GM21576 (cell line): Measurements from ENCODE around the gene SCN5A.

Source experiments
- ATAC-seq: cut with Tn5 transposase; IDR thresholded peaks from one replicate; pipeline ENCODE4 v1.9.1; 2021; ENCODE audit warnings: mild to moderate bottlenecking, moderate library complexity; ENCODE audit not compliant: unreplicated experiment

The SCN5A gene

GRCh38 chr3:38545983-38546382 is 103.5 kb downstream of the SCN5A start:
- ATAC-seq = no peak

GRCh38 chr3:38545550-38545949 is 103.9 kb downstream of the SCN5A start:
- no peak for ATAC-seq

DNA sequence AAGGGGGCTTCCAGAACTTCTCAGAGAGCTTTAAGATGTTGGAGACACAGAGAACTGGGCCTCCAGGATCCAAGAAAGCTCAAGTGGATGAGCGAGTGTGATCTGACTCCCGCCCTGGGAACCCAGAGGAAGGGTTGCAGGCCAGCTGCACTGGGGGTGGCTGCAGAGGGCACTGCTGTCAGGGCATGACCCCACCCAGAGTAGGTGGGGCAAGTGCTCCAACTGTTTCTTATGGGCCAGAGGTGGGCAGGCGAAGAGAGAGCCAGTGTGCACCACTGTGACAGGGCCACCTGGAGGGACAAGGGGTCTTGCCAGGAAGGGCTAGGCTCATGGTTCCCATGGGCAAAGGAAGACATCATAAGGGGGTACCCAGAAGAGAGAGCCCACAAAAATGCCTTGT is 104.6 kb downstream of the SCN5A start:
- ATAC-seq = no peak

GRCh38 chr3:38543586-38543985 is 105.9 kb downstream of the SCN5A start:
- no peak for ATAC-seq

DNA sequence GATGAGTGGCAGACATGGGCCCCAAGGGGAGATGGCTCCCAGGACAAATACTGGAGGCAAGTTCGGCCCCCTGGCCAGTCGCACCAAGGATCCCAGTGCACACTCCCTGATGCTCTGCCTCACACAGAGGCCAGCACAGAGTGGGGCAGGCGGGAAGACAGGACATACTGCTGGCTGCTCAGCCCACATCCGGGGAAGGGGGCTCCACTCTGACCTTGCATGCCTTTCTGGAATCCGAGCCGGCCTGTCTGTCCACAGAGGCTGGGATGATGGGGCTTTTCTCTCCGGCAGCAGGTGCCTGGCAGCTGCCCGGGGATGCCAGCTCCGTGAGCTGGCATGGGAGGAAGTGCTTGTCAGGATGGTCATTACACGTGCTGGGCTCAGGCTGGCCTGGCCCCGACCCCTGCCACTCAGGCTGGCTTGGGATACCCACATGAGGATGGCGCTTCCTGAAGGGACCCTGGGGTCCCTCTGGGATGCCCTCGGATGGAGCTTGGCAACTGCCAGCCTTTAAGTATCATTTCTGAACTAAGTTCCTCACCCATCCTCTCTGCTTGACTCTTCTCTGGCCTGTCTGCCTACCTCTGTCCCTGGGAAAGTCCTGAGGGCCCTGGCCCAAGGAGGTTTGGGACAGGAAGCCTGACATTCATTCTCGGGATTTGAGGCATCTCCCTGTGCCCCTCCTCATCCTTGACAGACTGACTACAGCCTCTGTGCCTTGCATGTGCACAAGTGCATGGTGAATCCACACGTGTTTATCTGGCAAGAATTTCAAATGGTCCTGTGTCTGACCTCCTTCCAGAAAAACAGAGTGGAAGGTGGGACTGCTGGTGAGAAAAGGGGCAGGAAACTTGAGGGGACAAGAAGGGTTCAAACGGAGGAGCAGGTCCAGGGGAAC is 106.8 kb downstream of the SCN5A start:
- ATAC-seq = no peak

DNA sequence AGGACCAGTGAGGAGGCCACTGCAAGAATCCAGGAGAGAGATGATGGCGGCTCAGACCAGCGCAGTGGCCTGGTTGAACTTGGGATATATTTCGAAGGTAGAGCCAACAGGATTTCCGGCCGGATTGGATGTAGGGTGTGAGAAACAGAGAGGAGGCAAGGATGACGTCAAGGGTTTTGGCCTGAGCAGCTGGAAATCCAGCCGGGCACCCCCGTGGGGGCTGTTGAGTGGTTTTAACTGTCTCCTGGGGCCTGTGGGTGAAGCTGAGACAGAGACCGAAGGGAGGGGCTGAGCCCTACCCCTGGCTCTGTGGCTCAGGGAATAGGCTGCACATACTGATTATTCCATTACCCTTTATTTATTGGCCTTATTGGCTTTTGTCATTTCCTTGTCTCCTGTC is 107.7 kb downstream of the SCN5A start:
- no peak for ATAC-seq

DNA sequence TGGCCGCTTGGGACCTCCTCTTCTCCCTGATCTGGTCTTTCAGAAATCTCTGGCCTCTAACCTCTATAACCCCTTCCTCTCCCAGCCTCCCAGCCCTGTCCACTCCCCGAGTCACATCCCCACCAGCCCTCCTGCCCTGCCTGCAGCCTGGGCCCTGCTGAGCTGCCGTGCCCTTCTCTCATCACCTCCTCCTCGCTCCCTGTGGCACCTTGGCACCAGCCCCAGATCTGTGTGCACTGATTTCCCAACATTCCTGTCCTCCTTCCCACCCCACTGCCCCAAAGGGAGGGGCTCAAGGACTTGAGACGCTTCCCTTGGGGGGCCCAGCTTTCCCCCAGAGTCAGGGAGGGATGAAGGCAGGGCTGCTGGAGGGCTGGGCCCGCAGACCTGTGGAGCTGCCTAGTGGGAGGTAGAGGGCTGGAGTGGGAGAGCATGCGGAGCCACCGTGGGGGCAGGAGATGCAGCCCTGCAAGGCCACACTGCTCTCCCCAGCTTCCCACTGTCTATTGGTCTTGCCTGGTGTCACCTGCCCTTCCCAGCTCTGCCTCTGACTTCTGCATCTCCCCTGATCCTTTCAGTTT is 110.6 kb downstream of the SCN5A start:
- no peak for ATAC-seq

DNA sequence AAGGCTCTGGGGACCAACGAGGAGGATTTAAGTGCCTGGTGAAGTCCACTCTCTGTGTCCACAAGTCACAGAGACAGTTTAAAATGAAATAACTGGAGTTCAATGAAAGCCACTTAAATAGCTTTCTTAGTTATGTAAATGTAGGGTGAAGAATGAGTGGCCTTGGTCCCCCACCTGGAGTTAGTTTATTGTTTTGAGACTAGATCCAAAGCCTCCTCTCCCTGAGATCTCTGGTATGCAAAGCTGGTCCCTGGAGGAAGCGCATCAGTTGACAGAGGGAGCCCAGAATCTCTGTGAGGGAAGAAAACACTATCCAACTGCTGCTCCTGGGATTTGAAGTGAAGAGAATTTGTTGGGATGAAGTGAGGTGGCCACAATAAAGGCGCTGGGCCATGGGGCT is 112.8 kb downstream of the SCN5A start:
- ATAC-seq = no peak

- ATAC-seq = no peak
Measured at GRCh38 chr3:38534604-38535003, 114.9 kb downstream of the SCN5A start.

- no peak for ATAC-seq
Measured at GRCh38 chr3:38534180-38534579, 115.3 kb downstream of the SCN5A start.

- ATAC-seq = no peak
Measured at GRCh38 chr3:38533285-38533976, 116.1 kb downstream of the SCN5A start.

DNA sequence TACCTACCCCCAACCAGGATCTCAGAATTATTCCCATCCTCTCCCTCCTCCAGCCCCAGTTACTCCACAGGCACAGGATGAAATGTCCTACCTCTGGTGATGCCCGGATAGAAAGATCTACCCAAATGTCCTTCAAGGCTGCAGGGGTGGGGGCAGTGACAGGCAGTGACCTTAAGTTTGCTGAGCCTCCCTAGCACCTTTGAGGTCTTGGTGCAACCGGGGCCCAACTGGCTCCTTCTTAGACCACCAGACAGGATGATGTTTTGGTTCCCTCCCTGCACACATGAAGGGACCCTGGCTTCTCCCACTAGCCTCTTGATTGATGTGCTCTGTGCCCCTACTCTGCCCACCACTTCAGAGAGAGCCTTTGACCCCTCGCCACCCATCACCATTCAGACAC is 117.0 kb downstream of the SCN5A start:
- no peak for ATAC-seq

DNA sequence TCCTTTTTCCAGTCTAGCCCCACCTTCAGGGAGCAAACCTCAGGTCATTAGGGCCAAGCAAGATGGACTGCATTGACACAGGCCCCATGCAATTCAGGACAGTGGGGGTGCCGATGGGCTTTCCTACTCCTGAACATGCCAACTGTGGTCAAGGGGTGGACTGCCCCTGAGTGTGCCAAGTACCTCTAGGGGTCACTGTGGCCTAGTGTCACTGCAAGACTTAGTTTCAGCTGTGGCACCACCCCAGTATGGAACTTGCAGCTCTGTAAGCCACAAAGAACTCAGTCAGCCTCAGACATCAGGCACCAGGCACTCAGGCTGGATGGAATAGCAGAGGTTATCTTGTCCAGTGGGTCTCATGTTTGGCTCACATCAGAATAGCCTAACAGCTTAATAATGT is 121.0 kb downstream of the SCN5A start:
- ATAC-seq = no peak

DNA sequence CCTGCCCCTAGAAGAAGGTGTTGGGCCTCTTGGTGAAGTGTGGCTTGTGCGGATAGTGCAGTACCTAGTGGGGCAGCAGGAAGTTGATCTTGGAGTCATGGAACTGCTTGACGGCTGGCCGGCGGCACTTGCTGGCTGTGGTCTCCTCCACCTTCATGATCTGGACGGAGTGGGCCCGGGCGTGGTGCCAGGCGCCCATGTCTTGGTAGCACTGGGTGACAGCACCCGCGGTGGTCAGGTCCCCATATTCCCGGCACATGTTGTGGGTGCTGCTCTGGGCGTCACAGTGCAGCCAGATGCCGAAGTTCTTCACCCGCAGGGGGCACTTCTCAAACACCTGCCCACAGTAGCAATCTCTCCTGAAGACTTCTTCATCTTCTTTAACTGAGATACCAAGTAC is 122.7 kb downstream of the SCN5A start:
- ATAC-seq = no peak

DNA sequence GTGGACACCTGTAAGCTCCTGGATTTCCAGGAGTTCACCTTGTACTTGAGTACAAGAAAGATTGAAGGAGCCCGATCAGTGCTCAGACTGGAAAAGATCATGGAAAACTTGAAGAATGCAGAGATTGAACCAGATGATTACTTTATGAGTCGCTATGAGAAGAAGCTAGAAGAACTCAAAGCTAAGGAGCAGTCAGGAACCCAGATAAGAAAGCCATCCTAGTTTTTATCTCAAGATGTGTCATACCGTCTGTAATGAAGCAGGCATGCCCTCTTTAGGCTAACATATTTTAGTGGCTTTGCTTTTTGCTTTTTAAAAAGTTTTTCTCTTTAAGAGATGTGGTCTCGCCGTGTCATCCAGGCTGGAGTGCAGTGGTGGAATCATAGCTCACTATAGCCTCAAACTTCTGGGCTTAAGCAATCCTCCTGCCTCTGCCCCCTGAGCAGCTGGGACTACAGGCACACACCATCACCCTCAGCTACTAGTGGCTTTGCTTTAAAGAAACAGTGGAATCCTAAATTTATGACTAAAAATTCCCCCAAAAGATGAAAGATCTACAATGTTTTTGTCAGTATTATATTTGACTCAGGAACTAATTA is 125.2 kb downstream of the SCN5A start:
- no peak for ATAC-seq

- no peak for ATAC-seq
Measured at GRCh38 chr3:38522002-38522401, 127.5 kb downstream of the SCN5A start.

- ATAC-seq = peak; percentile 62
Measured at GRCh38 chr3:38521391-38521987, 128.0 kb downstream of the SCN5A start.

DNA sequence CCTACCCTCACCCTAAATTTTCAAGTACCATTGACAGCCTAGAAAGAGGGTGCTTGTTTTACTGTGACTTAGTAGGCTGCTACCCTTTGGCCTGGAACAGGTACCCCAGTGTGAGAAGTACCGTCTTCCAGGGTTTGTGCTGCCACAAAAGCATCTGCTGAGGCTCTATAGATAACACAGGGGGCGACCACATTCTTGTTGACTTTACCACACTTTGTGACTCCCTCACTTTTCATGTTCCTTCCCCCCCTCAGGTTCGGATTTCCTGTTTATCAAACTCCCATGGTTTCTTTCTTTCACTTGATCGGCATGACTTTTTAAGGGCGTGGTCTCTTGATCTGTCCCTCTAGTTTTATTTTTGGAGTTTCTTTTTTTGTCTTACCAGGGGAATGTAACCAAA is 129.8 kb downstream of the SCN5A start:
- no peak for ATAC-seq

DNA sequence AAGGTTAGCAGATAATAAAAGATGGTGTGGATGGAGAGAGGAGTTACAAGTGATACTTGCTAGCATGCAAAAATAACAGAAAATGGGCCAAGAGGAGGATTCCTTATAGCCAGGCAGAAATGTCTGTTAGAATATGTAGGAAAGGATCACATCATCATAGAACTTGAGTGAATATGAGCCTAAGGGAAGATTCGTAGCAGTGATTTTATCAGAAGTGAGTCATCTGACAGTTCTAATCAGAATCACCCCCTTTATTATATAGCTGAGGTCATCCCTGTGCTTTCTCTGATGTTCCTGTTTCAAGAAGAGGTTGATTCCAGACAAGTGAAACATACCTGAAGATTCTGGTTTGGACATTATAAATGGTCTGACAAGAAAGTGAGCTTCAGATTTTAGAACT is 130.5 kb downstream of the SCN5A start:
- no peak for ATAC-seq

GRCh38 chr3:38516669-38517068 is 132.8 kb downstream of the SCN5A start:
- no peak for ATAC-seq

DNA sequence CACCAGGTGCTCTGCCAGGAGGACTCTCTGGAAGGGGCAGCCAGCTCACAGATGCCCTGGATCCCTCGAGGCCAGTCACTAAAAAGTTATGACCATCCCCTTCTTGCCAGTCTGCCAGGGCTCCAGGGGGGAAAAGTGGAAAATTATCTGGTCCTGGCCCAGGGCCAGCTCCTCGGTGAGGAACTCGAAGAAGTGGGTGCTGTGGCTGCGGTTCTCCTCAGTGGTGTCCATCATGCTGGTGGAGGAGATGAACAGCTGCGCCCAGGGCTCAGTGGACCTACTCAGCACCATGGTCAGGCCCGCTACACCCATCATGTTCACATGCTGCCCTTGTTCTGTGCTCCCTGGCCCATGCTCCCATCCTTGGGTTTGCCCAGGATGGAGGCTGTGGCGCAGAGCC is 134.1 kb downstream of the SCN5A start:
- ATAC-seq = no peak
